Lung microvascular endothelial cell (primary cell): ENCODE measurements around the gene CRELD2. TPM values are rescaled to one million over a fixed set of nuclear protein-coding genes. Genes with fewer than 3 reads are reported as not detected.

Experiments
- DNase-seq, 2 donors: peaks; one replicate each; pipeline versions ENCODE4 v3.0.0 to v3.0.0-alpha.2; 2010; ENCODE audit warnings: low read depth in 2 of 2
- total RNA-seq: library from RNA; depleted of rRNA; stranded (reverse); fragments of >200 nt; gene quantifications from 2 replicates; pipeline ENCODE4 v1.2.1, GENCODE V29; 2014

The CRELD2 gene
- total RNA-seq, 1 donor from 2014 or later, result 45.2 TPM

GRCh38 chr22:49929994-49930575, 11.7 kb downstream of the CRELD2 start:
- peak in 1 of 2 donors; percentile 39 for DNase-seq

GRCh38 chr22:49930596-49931412, 12.4 kb downstream of the CRELD2 start:
- peak; percentile 92 to 93 for DNase-seq

DNA sequence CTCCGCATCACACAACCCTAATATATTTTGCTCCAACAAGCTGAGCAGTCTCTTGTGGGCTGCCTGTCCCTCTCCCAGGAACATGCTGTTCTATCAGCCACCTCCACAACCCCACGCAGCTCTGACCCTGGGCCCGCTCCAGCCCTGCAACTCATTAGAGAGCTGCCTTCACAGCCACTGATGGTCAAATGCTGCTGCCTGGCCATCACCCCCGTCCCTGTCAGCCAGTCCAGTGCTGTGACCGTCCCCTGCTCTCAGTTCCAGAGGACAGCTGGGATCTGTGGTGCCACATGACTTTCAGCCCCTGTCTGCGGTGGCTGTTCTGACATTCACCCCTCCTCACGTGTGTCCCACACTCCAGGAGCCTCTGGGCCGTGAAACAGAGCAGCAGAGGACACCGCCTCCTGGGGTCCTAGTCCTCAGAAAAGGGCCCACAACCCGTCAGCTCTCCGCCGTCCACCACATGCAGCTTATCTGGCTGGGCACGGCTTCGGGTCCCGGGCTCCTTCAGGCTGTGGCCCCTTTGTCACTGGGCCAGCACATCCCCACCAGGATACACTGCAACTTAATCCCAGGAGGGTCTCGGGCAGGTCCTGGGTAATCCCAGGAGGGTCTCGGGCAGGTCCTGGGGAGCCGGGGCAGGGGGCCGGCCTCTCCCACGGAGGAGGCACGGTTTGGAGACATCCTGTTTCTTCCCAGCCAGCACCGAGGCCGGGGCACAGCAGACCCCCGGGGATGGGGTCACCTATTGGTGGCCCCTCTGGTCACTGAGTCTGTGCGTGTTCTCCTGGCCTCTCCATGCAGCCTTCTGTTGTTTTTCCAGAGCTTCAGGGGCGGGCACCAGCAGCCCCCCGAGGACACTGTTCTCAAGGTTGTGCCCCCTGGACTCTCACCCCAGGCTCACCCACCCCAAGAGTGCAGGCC, 15.1 kb downstream of the CRELD2 start:
- DNase-seq, result peak in 1 of 2 donors; percentile 31

DNA sequence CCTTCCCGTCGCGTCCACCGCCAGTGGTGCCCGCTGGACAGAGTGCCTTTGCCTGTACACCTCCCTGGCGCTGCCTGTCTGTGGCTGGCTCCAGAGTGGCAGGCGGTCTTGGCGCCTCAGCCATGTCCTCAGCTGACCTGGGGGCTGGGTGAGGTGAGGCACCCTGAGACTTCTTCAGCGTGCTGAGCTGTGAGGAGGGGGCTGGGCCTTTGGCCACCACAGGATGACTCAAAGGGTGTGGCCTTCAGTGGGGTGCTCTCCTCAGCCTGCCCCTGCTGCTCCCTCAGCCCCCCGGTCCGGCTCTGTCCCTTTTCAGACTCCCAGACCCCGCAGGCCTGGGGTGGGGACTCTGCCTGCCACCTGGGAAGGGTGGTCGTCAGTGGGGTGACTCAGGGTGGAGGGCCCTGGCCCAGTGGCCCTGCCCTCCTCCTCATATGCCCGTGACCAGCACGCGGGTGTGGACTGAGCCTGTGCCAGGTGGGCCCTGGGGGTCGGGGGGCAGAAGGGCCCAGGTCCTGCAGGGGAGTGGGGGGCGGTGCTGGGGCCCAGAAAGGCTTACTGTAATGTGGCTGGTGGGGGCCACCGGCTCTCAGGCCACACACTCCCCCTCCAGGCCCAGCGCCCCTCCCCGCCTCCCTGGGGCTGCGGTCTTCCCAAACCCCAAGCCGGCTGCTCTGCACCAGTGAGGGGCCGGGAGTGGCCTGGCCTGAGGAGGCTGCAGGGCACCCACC, 15.9 kb downstream of the CRELD2 start:
- DNase-seq, result peak; percentile 34 to 40

- DNase-seq, result peak; percentile 76 to 85
These were observed 16.6 kb downstream of the CRELD2 start for GRCh38 chr22:49934891-49935557.

DNA sequence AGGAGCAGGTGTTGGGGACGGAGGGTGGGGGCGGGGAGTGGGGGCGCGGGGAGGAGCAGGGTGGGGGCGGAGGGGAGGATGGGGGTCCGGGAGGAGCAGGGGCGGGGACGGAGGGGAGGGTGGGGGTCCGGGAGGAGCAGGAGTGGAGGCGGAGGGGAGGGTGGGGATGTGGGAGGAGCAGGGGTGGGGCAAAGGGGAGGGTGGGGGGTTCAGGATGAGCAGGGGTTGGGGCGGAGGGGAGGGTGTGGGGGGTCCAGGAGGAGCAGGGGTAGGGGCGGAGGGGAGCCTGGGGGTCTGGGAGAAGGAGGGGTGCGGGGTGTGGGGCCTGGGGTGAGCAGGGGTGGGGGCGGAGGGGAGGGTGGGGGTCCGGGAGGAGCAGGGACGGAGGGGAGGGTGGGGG, 17.1 kb downstream of the CRELD2 start:
- DNase-seq, result peak; percentile 78 to 79

GRCh38 chr22:49936018-49936972, 17.9 kb downstream of the CRELD2 start:
- DNase-seq, result peak; percentile 95 to 99

- DNase-seq, result peak; percentile 35 to 67
These were observed 18.7 kb downstream of the CRELD2 start for GRCh38 chr22:49936973-49937757.

DNA sequence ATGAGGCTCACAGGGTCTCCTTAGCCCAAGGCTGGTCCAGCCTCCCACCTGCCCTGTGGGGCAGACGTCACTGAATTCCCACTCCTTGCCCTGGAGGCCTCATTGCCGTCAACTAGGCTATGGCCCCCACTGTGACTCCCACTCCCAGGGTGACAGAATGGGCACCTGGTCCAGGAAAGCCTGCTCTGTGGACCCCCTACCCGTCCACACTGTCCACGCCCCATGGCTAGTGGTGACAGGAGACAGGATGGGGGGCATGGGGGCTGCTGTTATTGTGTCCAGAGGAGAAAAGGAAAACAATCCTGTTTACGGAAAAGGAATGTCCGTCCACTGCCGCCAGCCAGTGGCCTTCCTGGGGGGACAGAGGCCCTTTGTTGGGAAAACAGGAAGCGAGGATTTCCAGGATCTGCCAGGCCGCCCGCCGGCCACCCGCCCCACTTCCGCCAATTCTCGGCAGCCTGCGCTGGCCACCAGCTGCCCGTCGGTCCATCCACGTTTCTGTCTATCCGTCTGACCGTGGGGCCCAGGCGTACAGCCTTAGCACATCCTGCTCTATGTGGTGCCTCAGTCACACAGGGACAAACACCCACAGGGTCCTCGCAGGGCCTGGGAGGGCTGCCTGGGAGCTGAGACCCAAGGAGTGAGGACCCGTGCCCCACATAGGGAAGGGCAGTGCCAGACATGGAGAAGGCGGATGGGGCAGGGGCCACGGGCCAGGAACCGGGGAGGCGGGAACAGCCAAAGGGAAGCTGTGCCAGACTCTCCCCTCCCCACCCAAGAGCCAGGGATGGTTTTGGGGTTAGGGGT, 19.5 kb downstream of the CRELD2 start:
- DNase-seq, result peak; percentile 80 to 94

- DNase-seq, result peak in 1 of 2 donors; percentile 36
These were observed 20.2 kb downstream of the CRELD2 start for GRCh38 chr22:49938565-49939136.

DNA sequence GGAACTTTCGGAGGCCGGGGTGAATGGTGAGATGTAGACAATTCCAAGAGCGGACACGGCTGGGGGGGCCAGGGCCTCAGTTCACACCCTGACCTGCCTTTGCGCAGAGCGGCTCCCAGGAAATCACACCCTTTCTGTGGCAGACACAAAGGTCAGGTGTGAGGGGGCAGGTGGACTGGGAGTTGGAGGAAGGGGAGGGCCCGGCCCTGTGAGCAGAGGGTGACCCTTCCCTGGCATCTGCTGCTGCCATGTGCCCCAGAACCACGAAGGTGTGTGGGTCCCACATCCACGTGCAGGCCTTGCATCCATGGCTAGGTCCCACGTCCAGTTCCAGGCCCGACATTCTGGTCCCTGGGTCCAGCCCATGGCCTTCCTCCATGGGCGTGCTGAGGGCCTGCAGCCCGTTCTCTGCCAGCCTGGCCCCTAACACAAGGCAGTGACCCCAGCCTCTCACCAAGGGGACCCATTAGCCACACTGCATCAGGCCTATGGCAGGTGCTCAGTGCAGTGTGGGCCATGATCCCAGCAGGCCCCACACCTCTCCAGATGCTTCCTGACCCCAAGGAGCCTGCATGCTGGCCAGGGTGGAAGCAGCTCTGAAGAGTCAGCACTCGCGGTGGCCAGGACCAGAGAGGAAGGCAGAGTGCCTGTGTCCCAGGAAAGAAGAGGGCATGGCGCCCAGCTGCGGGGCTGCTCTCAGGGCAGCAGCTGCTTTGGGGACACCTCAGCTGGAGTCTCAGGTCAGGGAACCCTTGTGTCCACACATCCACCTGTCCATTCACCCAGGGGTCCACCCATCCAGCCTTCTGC, 23.3 kb downstream of the CRELD2 start:
- DNase-seq, result no peak

DNA sequence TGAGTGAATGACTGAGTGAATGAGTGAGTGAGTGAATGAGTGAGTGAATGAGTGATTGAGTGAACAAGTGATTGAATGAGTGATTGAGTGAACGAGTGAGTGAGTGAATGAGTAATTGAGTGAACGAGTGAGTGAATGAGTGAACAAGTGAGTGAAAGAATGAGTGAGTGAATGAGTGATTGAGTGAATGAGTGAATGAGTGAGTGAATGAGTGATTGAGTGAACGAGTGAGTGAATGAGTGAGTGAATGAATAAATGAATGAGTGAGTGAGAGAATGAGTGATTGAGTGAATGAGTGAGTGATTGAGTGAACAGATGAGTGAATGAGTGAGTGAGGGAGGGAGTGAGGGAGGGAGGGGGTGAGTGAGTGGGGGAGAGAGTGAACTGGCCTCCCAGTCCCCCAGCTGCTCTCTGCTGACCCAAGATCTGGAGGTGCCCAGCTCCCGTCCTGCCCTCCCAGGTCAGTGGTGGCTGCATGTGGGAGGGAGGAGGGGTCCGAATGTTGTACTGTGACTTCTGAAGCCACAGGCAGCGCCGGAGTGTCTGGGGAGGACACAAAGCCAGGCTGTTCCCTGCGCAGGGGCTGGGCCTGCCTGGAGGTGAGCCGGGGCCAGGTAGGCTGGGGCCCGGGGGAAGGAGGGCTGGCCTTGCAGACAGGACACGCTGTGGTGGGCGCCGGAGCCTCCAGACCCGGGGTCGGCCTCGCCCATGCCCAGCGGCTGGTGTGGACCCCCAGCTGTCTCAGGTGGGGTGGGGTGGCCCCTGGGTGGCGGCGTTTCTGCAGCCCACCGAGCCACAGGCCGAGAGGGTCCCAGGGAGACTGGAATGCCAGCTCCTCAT, 24.4 kb downstream of the CRELD2 start:
- no peak for DNase-seq

DNA sequence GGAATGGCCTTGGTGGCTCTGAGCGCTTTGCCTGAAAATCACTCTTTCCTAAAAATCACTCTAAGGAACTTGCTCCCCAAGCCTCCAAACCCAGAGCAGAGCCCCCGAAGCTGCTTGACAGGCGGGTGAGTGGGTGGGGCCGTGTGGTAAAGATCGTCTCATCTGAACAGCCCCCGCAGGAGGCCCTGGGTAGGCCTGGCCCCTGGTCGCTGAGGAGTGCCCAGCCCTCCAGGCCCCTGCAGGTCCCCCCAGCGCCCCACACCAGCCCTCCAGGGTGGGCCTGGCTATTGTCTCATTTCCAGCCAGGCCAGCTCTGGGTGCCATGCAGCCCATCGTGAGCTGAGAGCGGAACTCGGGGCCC, 25.0 kb downstream of the CRELD2 start:
- no peak for DNase-seq

DNA sequence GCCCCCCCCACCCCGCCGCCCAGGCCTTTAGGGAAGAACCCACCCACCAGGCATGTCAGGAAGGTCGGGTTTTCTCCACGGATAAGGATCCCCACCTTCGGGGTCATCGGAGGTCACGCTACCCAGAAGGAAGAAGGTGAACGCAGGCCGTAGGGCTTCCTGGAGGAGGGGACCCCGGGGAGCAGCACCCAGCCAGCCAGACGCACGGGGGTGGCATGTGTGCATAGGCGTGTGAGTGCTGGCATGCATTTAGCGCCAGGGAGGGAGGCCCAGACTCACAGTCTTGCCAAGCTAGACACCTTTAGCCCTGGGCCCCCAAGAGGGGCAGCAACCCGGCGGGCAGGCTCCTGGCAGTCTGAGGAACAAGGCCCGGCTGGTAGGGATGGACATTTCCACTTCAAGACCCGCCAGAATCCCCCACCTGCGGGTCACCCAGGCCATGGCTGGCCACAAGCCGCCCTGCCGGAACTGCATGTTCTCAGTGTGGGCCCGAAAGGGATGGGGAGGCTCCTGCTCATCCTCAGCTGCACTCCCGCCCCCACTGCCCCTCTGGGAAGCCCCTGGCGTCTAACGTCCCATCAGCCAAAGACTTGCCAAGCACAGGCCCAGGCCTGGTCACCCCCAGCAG, 25.5 kb downstream of the CRELD2 start:
- no peak for DNase-seq

GRCh38 chr22:49944399-49944891, 26.0 kb downstream of the CRELD2 start:
- no peak for DNase-seq
